Activated T-cell treated with anti-CD3 and anti-CD28 coated beads for 48 hours (primary cell): ENCODE results near the gene CGA.

ENCODE experiments used
- DNase-seq: peaks from one replicate; pipeline ENCODE4 v3.0.0-alpha.2; 2020; ENCODE audit warnings: low read depth

CGA gene

GRCh38 chr6:87088076-87088475, 6.8 kb downstream of the CGA start:
- no peak for DNase-seq

- no peak for DNase-seq
These were observed 12.7 kb downstream of the CGA start for GRCh38 chr6:87082160-87082721.

- DNase-seq = peak; percentile 54
These were observed 15.8 kb downstream of the CGA start for GRCh38 chr6:87078983-87079616.

GRCh38 chr6:87075168-87075567, 19.7 kb downstream of the CGA start:
- no peak for DNase-seq

GRCh38 chr6:87074101-87074621, 20.7 kb downstream of the CGA start:
- DNase-seq = no peak

- no peak for DNase-seq
These were observed 23.2 kb downstream of the CGA start for GRCh38 chr6:87071683-87072082.

GRCh38 chr6:87070741-87071140, 24.2 kb downstream of the CGA start:
- DNase-seq = no peak

- no peak for DNase-seq
These were observed 26.1 kb downstream of the CGA start for GRCh38 chr6:87068795-87069194.

GRCh38 chr6:87066449-87067333, 28.2 kb downstream of the CGA start:
- no peak for DNase-seq

GRCh38 chr6:87065117-87065516, 29.8 kb downstream of the CGA start:
- no peak for DNase-seq

- DNase-seq = no peak
These were observed 35.0 kb downstream of the CGA start for GRCh38 chr6:87059943-87060342.

GRCh38 chr6:87054143-87054833, 40.6 kb downstream of the CGA start:
- DNase-seq = no peak

- DNase-seq = no peak
These were observed 41.6 kb downstream of the CGA start for GRCh38 chr6:87053312-87053711.

- DNase-seq = no peak
These were observed 45.1 kb downstream of the CGA start for GRCh38 chr6:87049779-87050178.

- no peak for DNase-seq
These were observed 49.3 kb downstream of the CGA start for GRCh38 chr6:87045521-87046075.

- no peak for DNase-seq
These were observed 54.2 kb downstream of the CGA start for GRCh38 chr6:87040729-87041128.
